Upper lobe of left lung (tissue), 4 donors: ENCODE data around the gene KRTAP10-4.

Experiments used
- EP300 ChIP-seq, 4 donors: sonication (generic); formaldehyde crosslinking; IDR thresholded peaks; one replicate each; pipeline ENCODE4 v1.5.1; 2017; ENCODE audit warnings: antibody characterized with exemption in 4 of 4, control low read depth in 2 of 4
- POLR2A ChIP-seq, 4 donors: fragments of 450-650 bp; IDR thresholded peaks; one replicate each; pipeline ENCODE4 v1.5.1; 2016 to 2017; ENCODE audit warnings: antibody characterized with exemption in 4 of 4, mild to moderate bottlenecking in 2 of 4
- POLR2AphosphoS5 ChIP-seq, 2 donors: sonication (generic); formaldehyde crosslinking; IDR thresholded peaks; one replicate each; pipeline ENCODE4 v1.5.1; 2017; ENCODE audit warnings: antibody characterized with exemption in 2 of 2
- TF ChIP-seq, protein P1 (sequence below), 6 experiments: fragments of 450-650 bp in 4 of 6; fragments of 200-600 bp in 2 of 6; sonication (generic) in 2 of 6; IDR thresholded peaks; one replicate each; pipeline ENCODE4 v1.5.1; 2016 to 2019; ENCODE audit warnings: antibody characterized with exemption in 6 of 6

DNA sequence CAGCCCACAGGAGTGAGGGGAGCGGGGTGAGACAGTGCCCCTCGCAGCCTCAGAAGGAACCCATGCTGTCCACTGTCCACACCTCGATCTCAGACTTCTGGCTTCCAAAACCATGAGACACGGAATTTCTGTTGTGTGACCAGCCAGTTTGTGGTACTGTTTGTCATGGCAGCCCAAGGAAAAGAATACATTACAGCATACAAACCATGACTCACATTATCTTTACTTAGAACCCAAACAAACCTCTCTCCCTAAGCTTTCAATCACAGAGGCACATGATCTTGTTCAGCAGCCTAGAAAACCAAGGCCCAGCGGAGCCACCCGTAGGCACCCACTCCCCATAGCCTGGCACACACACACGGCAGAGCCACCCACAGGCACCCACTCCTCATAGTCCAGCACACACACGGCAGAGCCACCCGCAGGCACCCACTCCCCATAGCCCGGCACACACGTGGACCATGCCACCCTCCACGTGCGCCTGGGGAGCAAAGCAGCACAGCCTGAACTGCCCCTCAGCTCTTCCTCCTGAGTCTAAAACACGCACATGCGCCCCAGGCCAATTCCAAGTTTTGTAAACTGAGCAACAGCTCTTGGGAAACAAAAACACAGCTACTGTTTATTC lies 458 bp upstream of the KRTAP10-4 start:
- TF ChIP-seq, protein P1, sequence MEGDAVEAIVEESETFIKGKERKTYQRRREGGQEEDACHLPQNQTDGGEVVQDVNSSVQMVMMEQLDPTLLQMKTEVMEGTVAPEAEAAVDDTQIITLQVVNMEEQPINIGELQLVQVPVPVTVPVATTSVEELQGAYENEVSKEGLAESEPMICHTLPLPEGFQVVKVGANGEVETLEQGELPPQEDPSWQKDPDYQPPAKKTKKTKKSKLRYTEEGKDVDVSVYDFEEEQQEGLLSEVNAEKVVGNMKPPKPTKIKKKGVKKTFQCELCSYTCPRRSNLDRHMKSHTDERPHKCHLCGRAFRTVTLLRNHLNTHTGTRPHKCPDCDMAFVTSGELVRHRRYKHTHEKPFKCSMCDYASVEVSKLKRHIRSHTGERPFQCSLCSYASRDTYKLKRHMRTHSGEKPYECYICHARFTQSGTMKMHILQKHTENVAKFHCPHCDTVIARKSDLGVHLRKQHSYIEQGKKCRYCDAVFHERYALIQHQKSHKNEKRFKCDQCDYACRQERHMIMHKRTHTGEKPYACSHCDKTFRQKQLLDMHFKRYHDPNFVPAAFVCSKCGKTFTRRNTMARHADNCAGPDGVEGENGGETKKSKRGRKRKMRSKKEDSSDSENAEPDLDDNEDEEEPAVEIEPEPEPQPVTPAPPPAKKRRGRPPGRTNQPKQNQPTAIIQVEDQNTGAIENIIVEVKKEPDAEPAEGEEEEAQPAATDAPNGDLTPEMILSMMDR (IDR thresholded peaks at IDR 0.05), result no peak
- TF ChIP-seq POLR2A (IDR thresholded peaks at IDR 0.05) (no peak), POLR2AphosphoS5 (IDR thresholded peaks at IDR 0.05) (no peak), EP300 (IDR thresholded peaks at IDR 0.05) (no peak)
